GM12873 (cell line): ENCODE results near the gene ZSCAN30.
A peak's percentile ranks its signal among the peaks of the same experiment; 100 is the strongest.

ENCODE experiments used
- CTCF ChIP-seq: IDR thresholded peaks from 2 replicates; pipeline ENCODE4 v1.5.1; 2012; ENCODE audit warnings: low read depth, mild to moderate bottlenecking, moderate library complexity, low read length, control low read depth; ENCODE audit not compliant: insufficient read depth; ENCODE audit errors: missing control alignments

ZSCAN30 gene

GRCh38 chr18:35231052-35231451, 59.0 kb downstream of the ZSCAN30 start:
- peak; percentile 81 for TF ChIP-seq CTCF

- TF ChIP-seq CTCF, result no peak
Measured at GRCh38 chr18:35227254-35227653, 62.8 kb downstream of the ZSCAN30 start.

- TF ChIP-seq CTCF, result no peak
Measured at GRCh38 chr18:35223797-35224196, 66.2 kb downstream of the ZSCAN30 start.

GRCh38 chr18:35220424-35220823, 69.6 kb downstream of the ZSCAN30 start:
- TF ChIP-seq CTCF, result no peak

- no peak for TF ChIP-seq CTCF
Measured at GRCh38 chr18:35215026-35215425, 75.0 kb downstream of the ZSCAN30 start.

GRCh38 chr18:35205199-35205712, 84.8 kb downstream of the ZSCAN30 start:
- TF ChIP-seq CTCF, result no peak

- TF ChIP-seq CTCF, result no peak
Measured at GRCh38 chr18:35203067-35203466, 87.0 kb downstream of the ZSCAN30 start.
